Measurements from ENCODE around the gene TTYH3.

- TF ChIP-seq CTCF (IDR thresholded peaks at IDR 0.05; ENCODE audit: poor library complexity): no peak
- no peak for TF ChIP-seq EZH2phosphoT487 (IDR thresholded peaks at IDR 0.05; ENCODE audit: low read depth, severe bottlenecking, unreplicated experiment)
Measured at GRCh38 chr7:2666588-2667250, 34.9 kb downstream of the TTYH3 start.

All from hepatocyte (in vitro differentiated cells).